Skin epidermis (tissue), 12 donors: Measurements from ENCODE around the gene TMEM43.

Experiments
- H3K27ac ChIP-seq, 21 experiments: fragments of 200-600 bp; sonication (generic) in 11 of 21; one replicate each; pipeline ENCODE4 v1.5.0; 2020; ENCODE audit warnings: mild to moderate bottlenecking in 3 of 21, inconsistent platforms in 2 of 21, moderate library complexity in 2 of 21
- H3K4me3 ChIP-seq, 7 experiments: fragments of 200-600 bp; sonication (generic) in 2 of 7; one replicate each; pipeline ENCODE4 v1.5.0; 2020; ENCODE audit warnings: inconsistent platforms in 2 of 7, mild to moderate bottlenecking in 2 of 7, moderate library complexity in 1 of 7

The TMEM43 gene

DNA sequence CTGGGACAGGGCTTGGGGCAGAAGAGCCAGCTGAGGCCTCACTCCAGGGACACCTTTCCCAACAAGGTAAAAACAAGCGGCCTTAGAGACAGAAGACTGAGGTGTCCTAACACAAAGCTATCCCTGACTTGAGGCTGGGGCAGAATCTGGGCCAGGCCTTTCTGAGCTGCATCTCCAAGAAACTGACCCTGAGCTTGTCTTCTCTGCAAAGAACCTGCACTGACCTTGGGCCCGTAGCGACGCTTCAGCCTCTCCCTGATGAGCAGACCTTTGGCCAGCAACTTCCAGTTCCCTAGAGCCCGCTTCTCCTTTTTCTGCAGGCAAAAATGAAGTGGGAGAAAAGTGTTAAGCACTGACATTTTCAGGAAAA lies 22.2 kb downstream of the TMEM43 start:
- no peak overlapping the region for H3K4me3 ChIP-seq

DNA sequence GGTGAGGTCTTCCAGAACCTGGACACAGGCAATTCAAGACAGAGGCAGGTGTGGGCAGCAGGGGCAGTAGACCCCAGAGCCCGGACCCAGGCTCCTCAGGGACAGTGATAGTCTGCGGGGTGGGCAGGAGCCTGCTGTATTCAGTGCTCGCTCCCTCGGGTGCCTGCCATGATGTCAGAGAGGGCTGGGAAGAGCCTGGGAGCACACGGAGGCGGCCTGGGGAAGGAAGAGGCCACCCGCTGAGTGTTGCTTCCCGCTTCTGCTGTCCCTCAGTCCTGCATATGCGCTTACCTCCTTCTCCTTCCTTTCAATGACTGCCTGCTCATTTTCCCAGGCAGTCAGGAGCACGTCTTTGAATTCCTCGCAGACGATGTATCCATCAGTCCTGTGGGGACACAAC lies 22.8 kb downstream of the TMEM43 start:
- Histone ChIP-seq H3K27ac (peak overlapping the region in 11 of 21 experiments; percentile 8 to 98 (median 60)), H3K4me3 (no peak overlapping the region)

More for the DNA sequence above, 22.2 kb downstream of the TMEM43 start:
- H3K27ac ChIP-seq: peak overlapping the region in 16 of 21 experiments; percentile 3 to 98 (median 87)

DNA sequence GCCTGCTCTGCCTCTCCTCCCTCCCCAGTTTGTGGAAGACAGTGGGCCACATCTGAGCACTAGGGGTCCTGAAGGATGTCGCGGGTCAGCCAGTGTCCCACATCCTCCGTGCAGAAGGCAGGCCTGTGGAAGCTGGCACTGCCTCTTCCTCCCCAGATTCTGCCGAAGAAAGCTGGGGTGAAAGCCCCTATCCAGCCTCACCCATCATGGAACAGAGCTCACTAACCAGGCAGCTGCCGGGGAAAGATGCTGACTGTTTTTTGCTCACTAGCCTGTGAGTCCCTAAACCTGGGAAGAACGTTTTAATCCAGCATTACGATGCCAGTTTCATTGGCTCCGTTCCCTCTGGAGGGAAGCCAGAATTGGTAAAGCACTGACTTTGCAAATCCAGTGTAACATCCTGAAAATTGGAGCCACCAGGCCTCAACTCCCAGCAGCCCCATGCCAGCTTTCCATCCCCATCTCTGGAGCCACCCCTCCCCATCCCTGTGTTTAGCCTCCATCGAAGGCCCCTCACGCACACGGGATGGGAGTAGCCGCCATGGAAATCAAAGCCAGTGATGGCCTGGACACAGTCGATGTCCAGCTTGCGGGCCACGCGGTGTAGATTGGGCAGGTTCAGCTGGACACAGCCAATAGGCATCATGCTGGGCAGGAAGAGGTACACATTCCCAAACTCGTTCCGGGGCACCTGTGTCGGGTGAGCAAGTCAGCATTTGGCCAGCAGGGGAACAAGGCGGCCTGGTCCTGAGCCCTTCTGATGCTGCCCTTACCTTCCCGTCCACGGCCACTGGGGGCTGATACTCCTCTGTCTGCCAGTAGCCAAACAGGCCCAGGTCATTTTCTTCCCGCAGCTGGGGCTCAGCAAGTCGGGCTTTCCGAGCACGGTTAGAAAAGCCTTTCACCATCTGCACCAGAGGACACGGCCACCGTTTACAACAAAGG lies 23.5 kb downstream of the TMEM43 start:
- H3K27ac ChIP-seq: peak overlapping the region in 8 of 21 experiments; percentile 14 to 98 (median 49)

DNA sequence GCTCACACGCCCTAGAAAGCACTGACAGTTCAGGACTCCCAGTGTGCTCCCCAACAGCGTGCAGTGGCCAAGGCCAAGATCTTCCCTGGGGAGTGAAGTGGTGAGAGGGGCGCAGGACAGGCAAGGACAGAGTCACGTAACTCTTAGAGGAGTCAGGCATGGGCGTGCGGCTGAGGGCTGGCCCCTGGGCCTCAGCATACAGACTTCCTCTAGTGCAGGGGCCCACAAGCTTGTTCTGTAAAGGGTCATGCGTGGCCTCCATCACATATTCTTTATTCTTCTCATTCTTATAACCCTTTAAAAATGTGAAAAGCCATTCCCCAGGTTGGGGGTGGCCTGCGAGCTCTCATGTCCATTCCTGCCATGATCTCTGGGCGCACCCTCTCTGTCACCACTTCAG lies 25.2 kb downstream of the TMEM43 start:
- H3K4me3 ChIP-seq: no peak overlapping the region
- no peak overlapping the region for H3K27ac ChIP-seq

More for the DNA sequence above, 23.5 kb downstream of the TMEM43 start:
- no peak overlapping the region for H3K4me3 ChIP-seq

DNA sequence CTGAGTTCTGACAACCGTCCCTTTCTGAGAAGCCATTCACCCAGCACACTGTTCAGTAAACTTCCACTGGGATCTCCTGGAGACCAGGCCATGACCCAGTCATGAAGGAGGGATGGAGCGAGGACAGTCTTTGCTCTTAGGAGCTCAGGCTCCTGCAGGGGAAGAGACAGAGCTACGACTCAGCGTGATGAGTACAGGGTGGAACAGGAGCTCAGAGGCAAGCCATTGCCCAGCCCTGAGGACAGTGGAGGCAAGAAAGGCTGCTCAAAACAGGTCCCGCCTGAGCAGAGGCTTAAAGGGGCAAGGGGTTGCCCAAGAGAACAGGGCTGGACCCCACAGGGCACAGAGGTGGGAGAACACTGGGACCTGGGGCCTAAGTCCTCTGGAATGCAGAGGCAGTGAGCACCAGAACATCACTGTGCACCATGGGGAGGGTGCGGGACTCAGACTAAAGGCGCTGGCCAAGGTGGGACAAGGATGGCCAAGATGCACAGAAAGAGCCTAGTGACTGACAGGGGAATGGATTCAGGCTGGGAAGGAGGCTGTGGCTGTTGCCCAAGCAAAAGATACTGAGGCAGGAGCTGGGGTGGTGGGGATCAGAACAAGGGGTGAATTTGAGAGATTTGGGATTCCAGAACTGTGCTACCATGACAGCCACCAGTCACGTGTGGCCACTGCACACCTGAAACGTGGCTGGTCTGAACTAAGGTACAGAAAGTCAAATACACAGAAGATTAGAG lies 25.8 kb downstream of the TMEM43 start:
- H3K27ac ChIP-seq: no peak overlapping the region
- no peak overlapping the region for H3K4me3 ChIP-seq

DNA sequence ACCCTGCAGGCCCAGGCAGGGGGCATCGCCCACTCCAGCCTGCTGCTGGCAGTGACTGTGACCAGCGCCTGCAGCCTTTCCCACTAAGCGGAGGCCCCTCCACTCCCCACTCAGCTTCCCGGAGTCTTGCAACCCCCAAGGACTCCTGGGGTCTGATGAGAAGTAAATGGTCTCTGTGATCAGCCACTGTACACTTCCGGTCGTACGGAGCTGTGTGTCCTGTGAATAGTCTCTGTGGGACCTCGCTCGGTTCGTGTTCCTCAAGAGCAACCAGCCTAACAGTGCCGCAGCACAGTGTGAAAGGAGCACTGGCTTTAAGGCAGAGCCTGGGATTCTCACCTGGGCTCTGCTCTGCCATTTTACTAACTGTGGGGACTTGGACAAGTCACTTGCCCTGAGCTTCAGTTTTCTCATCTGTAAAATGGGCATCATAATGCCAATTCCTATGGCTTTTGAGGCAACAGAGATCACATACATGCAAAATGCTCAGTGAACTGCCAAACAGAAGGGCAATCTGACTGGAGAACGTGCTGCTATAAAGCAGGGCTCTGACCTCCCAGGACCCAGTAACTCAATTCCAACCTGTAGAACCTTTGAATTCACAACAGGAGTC lies 26.7 kb downstream of the TMEM43 start:
- Histone ChIP-seq H3K4me3 (no peak overlapping the region), H3K27ac (no peak overlapping the region)

DNA sequence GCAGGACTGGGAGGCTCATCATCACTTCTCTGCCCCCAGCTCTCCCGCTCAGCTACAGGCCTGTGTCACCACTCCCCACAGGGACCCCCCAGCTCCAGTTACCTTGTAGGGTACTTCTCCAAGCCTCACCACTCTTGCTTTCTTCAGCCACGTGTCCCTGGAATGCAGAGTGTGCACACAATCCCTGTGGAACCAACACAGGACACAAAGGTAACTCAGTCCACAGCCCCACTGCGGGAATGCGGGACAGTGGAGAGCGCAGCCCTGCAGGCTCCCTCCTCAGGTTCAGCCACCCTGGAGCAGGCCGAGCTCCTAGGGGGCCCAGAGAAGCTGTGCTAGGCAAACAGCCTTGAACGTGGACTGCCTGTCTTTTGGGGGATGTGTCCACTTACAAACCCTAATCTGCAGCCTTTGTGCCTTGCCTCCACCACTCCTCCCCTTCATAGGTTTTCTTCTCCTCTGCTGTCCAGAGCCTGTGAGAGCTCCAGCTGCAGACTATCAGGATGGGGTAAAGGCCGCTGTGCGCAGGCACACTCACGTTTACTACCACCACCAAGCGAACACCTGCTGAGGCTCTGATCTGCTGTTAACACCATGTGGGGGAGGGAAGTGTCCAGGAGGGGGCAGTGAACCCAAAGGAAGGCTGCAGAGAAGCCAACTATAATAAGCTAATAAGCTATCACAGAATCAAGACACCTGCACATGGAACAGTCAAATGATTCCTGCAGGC lies 27.5 kb downstream of the TMEM43 start:
- H3K27ac ChIP-seq: no peak overlapping the region
- H3K4me3 ChIP-seq: no peak overlapping the region

DNA sequence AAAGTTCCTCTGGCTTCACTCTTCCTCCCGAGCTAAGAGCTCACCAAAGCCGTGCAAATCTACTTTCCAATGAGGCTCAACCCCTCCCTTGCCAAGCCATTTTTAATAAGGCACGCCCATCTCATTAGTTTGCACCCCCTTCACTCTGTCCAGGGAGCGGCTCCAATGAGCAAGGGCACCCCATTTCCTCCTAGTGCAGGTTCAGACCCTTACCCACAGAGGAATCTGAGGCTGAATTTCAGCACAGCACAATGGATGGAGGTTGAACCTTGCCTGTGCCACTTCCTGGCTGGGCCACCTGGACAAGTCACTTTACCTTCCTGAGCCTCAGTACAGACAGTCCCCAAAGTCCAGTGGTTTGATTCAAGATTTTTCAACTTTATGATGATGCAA lies 28.1 kb downstream of the TMEM43 start:
- no peak overlapping the region for H3K4me3 ChIP-seq

DNA sequence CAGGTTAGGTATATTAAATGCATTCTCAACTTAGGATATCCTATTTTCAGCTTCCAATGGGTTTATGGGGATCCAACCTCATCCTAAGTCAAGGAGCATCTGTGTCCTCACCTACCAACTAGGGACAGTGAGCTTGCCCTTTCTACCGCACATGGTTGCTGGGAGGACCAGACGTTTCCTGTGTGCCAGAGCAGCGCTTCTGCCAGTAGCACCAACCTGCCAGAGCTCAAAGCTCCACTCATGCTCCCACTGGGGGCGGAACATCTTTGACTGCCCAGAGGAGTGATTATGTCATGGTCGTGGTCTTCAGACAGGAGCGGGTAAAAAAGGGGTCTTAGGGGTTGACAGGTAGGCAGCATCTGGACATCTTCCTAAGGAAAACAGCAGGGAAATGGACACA lies 28.8 kb downstream of the TMEM43 start:
- Histone ChIP-seq H3K4me3 (no peak overlapping the region), H3K27ac (no peak overlapping the region)

More for the DNA sequence above, 28.1 kb downstream of the TMEM43 start:
- H3K27ac ChIP-seq: no peak overlapping the region

DNA sequence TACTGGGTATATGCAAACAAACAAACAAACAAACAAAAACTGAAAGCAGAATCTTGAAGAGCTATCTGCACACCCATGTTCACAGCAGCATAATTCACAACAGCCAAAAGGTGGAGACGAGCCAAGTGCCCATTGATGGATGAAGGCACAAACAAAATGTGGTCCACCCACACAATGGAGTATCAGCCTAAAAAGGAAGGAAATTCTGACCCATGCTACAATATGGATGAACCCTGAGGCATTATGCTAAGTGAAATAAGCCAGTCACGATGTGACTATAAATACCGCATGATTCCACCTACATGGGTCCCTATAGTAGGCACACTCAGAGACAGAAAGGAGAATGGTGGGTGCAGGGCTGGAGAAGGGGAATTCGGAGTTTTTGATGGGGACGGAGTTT lies 29.4 kb downstream of the TMEM43 start:
- Histone ChIP-seq H3K27ac (no peak overlapping the region), H3K4me3 (no peak overlapping the region)

DNA sequence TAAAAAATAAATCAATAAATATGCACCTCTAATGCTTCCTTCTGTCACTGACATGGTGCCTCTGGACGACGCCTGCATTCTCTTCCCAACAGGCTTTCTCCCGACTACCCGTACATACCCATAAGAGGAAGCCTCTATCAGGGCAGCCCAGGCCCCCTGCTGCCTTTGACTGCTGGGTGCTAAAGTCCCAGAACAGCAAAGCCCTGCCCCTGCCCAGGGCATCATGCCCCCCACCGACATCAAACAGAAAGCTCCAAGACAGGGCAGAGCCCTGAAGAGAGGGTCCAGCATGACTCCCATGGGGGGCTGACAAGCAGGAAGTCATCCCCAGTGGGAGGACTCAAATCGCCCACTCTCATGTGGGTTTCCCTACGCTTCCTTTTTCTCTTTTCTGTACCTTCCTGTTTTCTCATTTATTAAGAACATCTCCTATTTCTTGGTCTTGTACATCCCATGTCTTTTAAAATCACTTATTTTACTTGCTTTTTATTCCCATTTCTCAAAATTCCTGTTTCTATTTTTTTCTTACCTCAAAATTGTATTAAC lies 30.1 kb downstream of the TMEM43 start:
- no peak overlapping the region for H3K27ac ChIP-seq
- no peak overlapping the region for H3K4me3 ChIP-seq

DNA sequence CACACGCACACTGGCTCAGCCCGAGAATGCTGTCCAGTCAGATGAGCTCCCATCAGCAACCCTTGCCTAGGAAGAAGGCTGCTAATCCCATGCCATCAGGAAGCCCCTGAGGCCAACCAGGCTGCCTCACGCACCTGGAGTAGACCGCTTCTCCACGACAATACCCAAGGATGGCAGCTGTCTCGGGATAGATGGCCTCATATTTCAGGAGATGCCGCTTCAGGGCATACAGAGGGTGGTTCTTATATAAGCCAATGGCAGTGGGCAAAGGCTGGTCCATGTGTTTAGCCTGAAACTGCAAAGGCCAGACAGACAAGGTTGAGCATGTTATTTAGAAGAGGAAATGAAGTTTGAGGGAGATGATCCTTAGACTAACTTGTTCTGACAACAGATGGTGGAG lies 31.3 kb downstream of the TMEM43 start:
- Histone ChIP-seq H3K27ac (no peak overlapping the region), H3K4me3 (no peak overlapping the region)

DNA sequence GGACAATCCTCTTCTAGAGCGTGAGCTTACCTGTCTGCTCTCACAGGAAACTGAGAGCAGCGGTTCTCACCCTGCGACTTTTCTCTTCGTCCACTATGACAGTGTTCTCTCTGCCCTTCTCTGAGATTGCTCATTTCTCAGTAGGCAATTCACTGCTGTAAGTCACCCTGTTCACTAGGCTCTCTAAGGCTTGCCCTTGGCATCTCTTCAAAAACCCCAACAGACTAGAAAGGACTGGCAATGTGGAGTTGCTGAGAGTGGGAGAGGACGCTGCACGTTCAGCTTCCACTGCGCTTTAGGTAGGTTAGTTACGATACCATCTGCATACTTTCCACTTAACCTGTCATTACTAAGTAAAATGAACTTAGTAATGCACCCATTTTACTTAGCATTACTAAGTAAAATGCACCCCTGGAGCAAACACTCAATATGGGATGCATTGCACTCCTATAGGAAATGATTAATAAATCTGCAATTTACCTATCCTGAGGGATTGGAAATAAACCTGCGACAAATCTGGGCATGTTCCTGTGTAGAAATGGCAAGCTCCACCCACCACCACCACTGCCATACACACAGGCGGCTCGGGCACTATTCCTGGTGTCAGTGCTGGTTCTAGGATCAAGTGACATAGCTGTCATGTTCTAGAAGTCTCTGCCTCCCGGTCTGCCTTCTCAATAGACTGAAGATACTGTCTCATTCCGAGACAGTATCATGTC lies 32.1 kb downstream of the TMEM43 start:
- Histone ChIP-seq H3K27ac (peak overlapping the region in 2 of 21 experiments; percentile 19 to 62), H3K4me3 (no peak overlapping the region)

DNA sequence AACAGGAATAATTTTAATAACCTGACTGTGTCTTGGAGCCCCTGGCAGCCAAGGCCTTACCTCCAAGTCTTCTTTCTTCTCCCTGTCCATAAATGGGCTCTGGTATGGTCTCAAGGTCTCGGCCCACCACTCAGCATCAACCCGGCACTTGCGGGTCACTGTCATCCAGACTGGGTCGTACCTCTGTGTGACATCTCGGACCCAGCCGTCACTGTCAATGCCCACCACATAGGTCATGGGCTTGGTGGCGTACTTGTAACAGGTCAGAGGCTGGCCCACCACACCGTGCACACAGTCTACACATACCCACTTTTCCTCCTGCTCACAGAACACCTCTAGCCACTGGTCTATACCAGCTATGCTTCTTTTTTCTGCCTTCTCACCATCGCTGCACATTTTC lies 33.1 kb downstream of the TMEM43 start:
- H3K27ac ChIP-seq: no peak overlapping the region

DNA sequence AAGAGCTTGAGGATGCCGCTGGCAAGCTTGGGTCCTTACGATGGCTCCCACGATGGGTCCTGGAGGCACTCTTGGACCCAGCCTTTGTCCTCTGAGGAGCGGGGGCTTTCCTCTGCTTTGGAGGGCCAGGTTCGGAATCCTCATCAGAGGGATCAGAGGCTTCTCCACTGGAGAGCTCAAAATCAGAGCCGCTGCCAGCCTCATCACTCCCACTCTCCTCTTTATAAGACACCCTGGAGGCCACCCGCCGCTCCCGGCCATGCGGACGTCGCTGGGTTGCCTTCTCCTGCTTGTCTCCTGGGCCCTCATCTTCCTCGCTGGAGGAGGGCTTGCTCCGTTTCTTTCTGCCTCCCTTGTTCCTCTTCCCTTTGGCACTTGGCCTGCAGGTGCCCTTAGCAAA lies 33.5 kb downstream of the TMEM43 start:
- Histone ChIP-seq H3K27ac (no peak overlapping the region), H3K4me3 (no peak overlapping the region)

More for the DNA sequence above, 33.1 kb downstream of the TMEM43 start:
- no peak overlapping the region for H3K4me3 ChIP-seq

DNA sequence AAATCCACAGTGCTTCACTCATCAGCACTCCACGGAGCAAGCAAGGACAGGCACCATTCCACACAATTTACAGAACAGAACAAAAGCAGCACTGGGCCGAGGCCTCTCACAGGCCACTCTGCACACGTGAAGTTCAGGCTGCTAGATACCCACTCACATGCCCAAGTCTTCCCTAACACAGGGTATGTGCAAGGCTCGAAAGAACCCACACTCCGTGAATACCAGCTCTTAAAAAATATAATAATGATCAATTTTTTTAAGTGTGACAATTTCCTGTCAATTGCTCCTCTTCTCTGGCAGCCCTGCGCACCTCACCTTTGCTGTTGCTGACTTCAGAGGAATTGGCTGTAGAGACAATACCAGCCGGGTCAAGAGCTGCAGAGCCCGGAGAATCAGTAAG lies 34.6 kb downstream of the TMEM43 start:
- Histone ChIP-seq H3K4me3 (no peak overlapping the region), H3K27ac (no peak overlapping the region)

DNA sequence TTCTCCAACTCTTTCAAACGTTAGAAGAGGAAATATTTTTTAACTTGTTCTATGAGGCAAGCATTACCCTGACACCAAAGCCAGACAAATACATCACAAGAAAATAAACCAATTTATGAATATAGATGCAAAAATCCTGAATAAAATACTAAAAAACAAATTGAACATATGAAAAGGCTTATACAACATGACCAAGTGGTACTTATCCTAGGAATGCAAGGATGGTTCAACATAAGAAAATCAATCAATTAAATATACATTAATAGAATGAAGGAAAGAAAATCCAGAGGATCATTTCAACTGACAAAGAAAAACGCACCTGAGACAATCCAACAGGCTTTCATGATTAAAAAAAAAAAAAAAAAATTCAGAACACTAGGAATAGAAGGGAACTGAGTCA lies 36.4 kb downstream of the TMEM43 start:
- no peak overlapping the region for H3K4me3 ChIP-seq
- no peak overlapping the region for H3K27ac ChIP-seq

DNA sequence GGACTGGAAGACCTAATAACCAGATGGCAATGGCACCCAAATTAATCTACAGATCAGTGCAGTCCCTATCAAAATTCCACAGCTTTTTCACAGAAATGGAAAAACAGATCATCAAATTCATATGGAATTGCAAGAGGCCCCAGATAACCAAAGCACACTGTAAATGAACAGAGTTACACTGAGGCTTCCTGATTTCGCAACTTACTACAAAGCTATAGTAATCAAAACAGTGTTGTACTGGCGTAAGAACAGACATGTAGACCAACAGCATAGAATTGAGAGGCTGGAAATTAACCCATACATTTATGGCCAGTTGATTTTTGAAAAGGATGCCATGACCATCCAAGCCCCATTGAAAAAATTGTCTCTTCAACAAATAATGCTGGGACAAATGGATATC lies 37.3 kb downstream of the TMEM43 start:
- H3K4me3 ChIP-seq: no peak overlapping the region
- H3K27ac ChIP-seq: no peak overlapping the region
